RPMI7951 (cell line): ENCODE measurements around the gene PRKCZ. TPM values are rescaled to one million over a fixed set of nuclear protein-coding genes. Genes with fewer than 3 reads are reported as not detected.
A peak's percentile ranks its signal among the peaks of the same experiment; 100 is the strongest.

Experiments
- DNase-seq: peaks from one replicate; pipeline ENCODE4 v3.0.0-alpha.2; 2012; ENCODE audit warnings: low read depth
- total RNA-seq: library from RNA; depleted of rRNA; stranded (reverse); fragments of >200 nt; shearing (Covaris generic); gene quantifications from 2 replicates; pipeline ENCODE4 v1.2.3, GENCODE V29; 2014

The PRKCZ gene
- total RNA-seq, 1 experiment from 2014 or later: 2.3 TPM

- DNase-seq: peak; percentile 64
Measured at GRCh38 chr1:2194319-2194897, 144.2 kb downstream of the PRKCZ start, which contains the start of gene FAAP20. Gene FAAP20 (minus strand): TSS chr1:2194772. CDS start chr1:2194749, 23 bp downstream.

GRCh38 chr1:2194898-2195673, 144.9 kb downstream of the PRKCZ start:
- peak; percentile 85 for DNase-seq

- DNase-seq: no peak
Measured at GRCh38 chr1:2195785-2196184, 145.6 kb downstream of the PRKCZ start.

- no peak for DNase-seq
Measured at GRCh38 chr1:2196901-2197638, 146.9 kb downstream of the PRKCZ start.

- no peak for DNase-seq
Measured at GRCh38 chr1:2197707-2198165, 147.5 kb downstream of the PRKCZ start.

GRCh38 chr1:2198571-2198970, 148.4 kb downstream of the PRKCZ start:
- no peak for DNase-seq

- peak; percentile 91 for DNase-seq
Measured at GRCh38 chr1:2199042-2199810, 149.0 kb downstream of the PRKCZ start.

GRCh38 chr1:2200308-2200943, 150.2 kb downstream of the PRKCZ start:
- no peak for DNase-seq

GRCh38 chr1:2201062-2201461, 150.9 kb downstream of the PRKCZ start:
- DNase-seq: no peak

- DNase-seq: no peak
Measured at GRCh38 chr1:2202008-2202575, 151.9 kb downstream of the PRKCZ start.

- DNase-seq: no peak
Measured at GRCh38 chr1:2202843-2203601, 152.8 kb downstream of the PRKCZ start.

- no peak for DNase-seq
Measured at GRCh38 chr1:2203671-2204414, 153.6 kb downstream of the PRKCZ start.

GRCh38 chr1:2204415-2205190, 154.4 kb downstream of the PRKCZ start:
- DNase-seq: peak; percentile 74

GRCh38 chr1:2205191-2205952, 155.2 kb downstream of the PRKCZ start:
- peak; percentile 89 for DNase-seq

GRCh38 chr1:2206813-2207487, 156.7 kb downstream of the PRKCZ start:
- no peak for DNase-seq

- DNase-seq: peak; percentile 87
Measured at GRCh38 chr1:2208309-2209239, 158.4 kb downstream of the PRKCZ start.
